MG63 (cell line): Measurements from ENCODE around the gene DLL4. TPM values are rescaled to one million over a fixed set of nuclear protein-coding genes. Genes with fewer than 3 reads are reported as not detected.
A peak's percentile ranks its signal among the peaks of the same experiment; 100 is the strongest.

Experiments used
- DNase-seq: peaks from one replicate; pipeline ENCODE4 v3.0.0-alpha.2; 2020
- H3K27me3 ChIP-seq: fragments of 250-450 bp; sonication (Bioruptor Pico); 2 replicates; pipeline ENCODE4 v1.5.1; 2020; ENCODE audit warnings: mild to moderate bottlenecking, moderate library complexity
- H3K36me3 ChIP-seq: fragments of 250-450 bp; sonication (Bioruptor Pico); 2 replicates; pipeline ENCODE4 v1.5.1; 2020; ENCODE audit warnings: mild to moderate bottlenecking, moderate library complexity
- H3K4me3 ChIP-seq: fragments of 250-450 bp; sonication (Bioruptor Pico); 2 replicates; pipeline ENCODE4 v1.5.1; 2020; ENCODE audit warnings: mild to moderate bottlenecking, moderate library complexity
- H3K9me3 ChIP-seq: fragments of 250-450 bp; sonication (Bioruptor Pico); 2 replicates; pipeline ENCODE4 v1.5.1; 2020; ENCODE audit warnings: mild to moderate bottlenecking, moderate library complexity
- total RNA-seq: library from RNA; depleted of rRNA; stranded (reverse); fragments of >200 nt; shearing (Covaris generic); gene quantifications from 2 replicates; pipeline ENCODE4 v1.2.3, GENCODE V29; 2014; ENCODE audit warnings: low replicate concordance; rRNA removed

DLL4 gene
- total RNA-seq: not detected in 2 replicates

GRCh38 chr15:40928821-40929659 lies at the start of gene DLL4:
TSS of gene DLL4 (plus strand) at chr15:40929340. CDS start at chr15:40929669, 329 bp downstream.
- H3K36me3 ChIP-seq: no peaks in the 10 kb centered on the region
- peak; percentile 30 for DNase-seq
- peak within 1 kb of the TSS; percentile 24 for H3K4me3 ChIP-seq
- H3K27me3 ChIP-seq: peaks cover 30% of the 10 kb centered on the region
- no peaks in the 10 kb centered on the region for H3K9me3 ChIP-seq

GRCh38 chr15:40879609-40880008 lies 49.5 kb upstream of the DLL4 start:
- Histone ChIP-seq H3K9me3 (no peaks in the 10 kb centered on the region), H3K4me3 (no peak overlapping the region), H3K27me3 (no peaks in the 10 kb centered on the region), H3K36me3 (no peaks in the 10 kb centered on the region)
- no peak for DNase-seq

- no peaks in the 10 kb centered on the region for H3K36me3 ChIP-seq
- H3K9me3 ChIP-seq: no peaks in the 10 kb centered on the region
- no peak overlapping the region for H3K4me3 ChIP-seq
- no peak for DNase-seq
- no peaks in the 10 kb centered on the region for H3K27me3 ChIP-seq
These were observed 47.8 kb upstream of the DLL4 start for GRCh38 chr15:40881351-40881750.

- H3K4me3 ChIP-seq: no peak overlapping the region
- no peak for DNase-seq
- no peaks in the 10 kb centered on the region for H3K9me3 ChIP-seq
- H3K27me3 ChIP-seq: no peaks in the 10 kb centered on the region
- H3K36me3 ChIP-seq: no peaks in the 10 kb centered on the region
These were observed 42.6 kb upstream of the DLL4 start for GRCh38 chr15:40886586-40886985.

- no peaks in the 10 kb centered on the region for H3K36me3 ChIP-seq
- no peak for DNase-seq
- no peak overlapping the region for H3K4me3 ChIP-seq
- no peaks in the 10 kb centered on the region for H3K9me3 ChIP-seq
- no peaks in the 10 kb centered on the region for H3K27me3 ChIP-seq
These were observed 40.0 kb upstream of the DLL4 start for GRCh38 chr15:40889112-40889511.

GRCh38 chr15:40891138-40891537 lies 38.0 kb upstream of the DLL4 start:
- H3K27me3 ChIP-seq: no peaks in the 10 kb centered on the region
- no peak overlapping the region for H3K4me3 ChIP-seq
- peaks cover 4% of the 10 kb centered on the region for H3K36me3 ChIP-seq
- DNase-seq: no peak
- no peaks in the 10 kb centered on the region for H3K9me3 ChIP-seq

GRCh38 chr15:40891810-40892446 lies 37.2 kb upstream of the DLL4 start:
- Histone ChIP-seq H3K36me3 (peaks cover 5% of the 10 kb centered on the region), H3K27me3 (no peaks in the 10 kb centered on the region), H3K9me3 (no peaks in the 10 kb centered on the region), H3K4me3 (no peak overlapping the region)
- DNase-seq: no peak

- Histone ChIP-seq H3K9me3 (no peaks in the 10 kb centered on the region), H3K36me3 (peaks cover 5% of the 10 kb centered on the region), H3K27me3 (no peaks in the 10 kb centered on the region), H3K4me3 (no peak overlapping the region)
- DNase-seq: no peak
These were observed 36.6 kb upstream of the DLL4 start for GRCh38 chr15:40892447-40893012.

GRCh38 chr15:40893019-40893670 lies 36.0 kb upstream of the DLL4 start:
- DNase-seq: no peak
- H3K27me3 ChIP-seq: no peaks in the 10 kb centered on the region
- H3K4me3 ChIP-seq: no peak overlapping the region
- H3K36me3 ChIP-seq: peaks cover 5% of the 10 kb centered on the region
- H3K9me3 ChIP-seq: no peaks in the 10 kb centered on the region

- H3K27me3 ChIP-seq: no peaks in the 10 kb centered on the region
- no peaks in the 10 kb centered on the region for H3K9me3 ChIP-seq
- H3K36me3 ChIP-seq: peaks cover 5% of the 10 kb centered on the region
- peak within 1 kb of the TSS; percentile 65 for H3K4me3 ChIP-seq
- DNase-seq: peak; percentile 96
These were observed 35.1 kb upstream of the DLL4 start, which contains the start of gene VPS18 for GRCh38 chr15:40893733-40894680. TSS of gene VPS18 (plus strand) at chr15:40894450. CDS start at chr15:40894769, 319 bp downstream.

GRCh38 chr15:40894681-40895448 lies 34.3 kb upstream of the DLL4 start:
- no peaks in the 10 kb centered on the region for H3K27me3 ChIP-seq
- H3K36me3 ChIP-seq: peaks cover 7% of the 10 kb centered on the region
- H3K4me3 ChIP-seq: peak overlapping the region; percentile 65
- no peaks in the 10 kb centered on the region for H3K9me3 ChIP-seq
- DNase-seq: peak; percentile 71

- no peak for DNase-seq
- Histone ChIP-seq H3K27me3 (no peaks in the 10 kb centered on the region), H3K4me3 (no peak overlapping the region), H3K36me3 (peaks cover 29% of the 10 kb centered on the region), H3K9me3 (no peaks in the 10 kb centered on the region)
These were observed 29.5 kb upstream of the DLL4 start for GRCh38 chr15:40899536-40900207.

- H3K27me3 ChIP-seq: no peaks in the 10 kb centered on the region
- H3K36me3 ChIP-seq: peaks cover 31% of the 10 kb centered on the region
- DNase-seq: no peak
- no peak overlapping the region for H3K4me3 ChIP-seq
- no peaks in the 10 kb centered on the region for H3K9me3 ChIP-seq
These were observed 28.7 kb upstream of the DLL4 start for GRCh38 chr15:40900256-40901052.

- Histone ChIP-seq H3K36me3 (peaks cover 28% of the 10 kb centered on the region), H3K4me3 (no peak overlapping the region), H3K27me3 (no peaks in the 10 kb centered on the region)
These were observed 28.1 kb upstream of the DLL4 start for GRCh38 chr15:40901053-40901443.

More at GRCh38 chr15:40901053-40901443, 28.1 kb upstream of the DLL4 start:
- no peaks in the 10 kb centered on the region for H3K9me3 ChIP-seq
- no peak for DNase-seq
